ENCODE measurements around the gene TTYH1.

Gene TTYH1

DNA sequence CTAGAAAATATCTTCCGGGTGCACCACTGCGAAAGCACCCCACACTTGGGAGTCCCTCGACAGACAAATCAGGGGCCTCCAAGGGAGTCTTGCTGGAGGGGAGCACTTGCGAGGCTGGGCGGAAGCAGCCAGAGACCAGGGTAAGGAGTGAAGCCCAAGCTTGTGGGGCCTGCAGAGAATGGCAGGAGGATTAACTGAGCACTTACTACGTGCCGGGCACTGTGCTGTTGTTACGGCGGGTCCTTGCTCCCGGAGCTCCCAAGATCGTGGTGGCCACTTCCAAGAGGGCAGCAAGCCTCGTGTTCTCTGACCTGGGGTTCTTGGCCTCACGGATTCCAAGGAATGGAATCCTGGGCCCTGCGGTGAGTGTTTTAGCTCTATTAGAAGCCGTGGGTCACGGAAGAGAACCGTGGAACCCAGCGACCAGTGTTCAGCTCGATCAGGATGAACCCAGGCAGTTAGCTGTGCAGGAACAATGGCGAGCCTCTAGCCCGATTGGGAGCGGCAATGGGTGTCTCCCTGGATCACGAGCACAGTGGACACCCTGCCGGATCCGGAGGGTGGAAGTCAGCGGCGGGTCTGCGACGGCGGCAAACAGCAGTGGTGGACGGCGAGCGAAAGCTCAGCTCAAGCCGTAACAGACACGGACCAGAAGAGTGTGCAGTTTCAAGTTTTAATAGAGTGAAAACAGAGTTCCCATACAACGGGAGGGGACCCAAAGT is 9.6 kb downstream of the TTYH1 start:
- DNase-seq, result no peak
- Histone ChIP-seq H3K27me3 (peaks cover 64% of the 10 kb centered on the region), H3K4me3 (ENCODE audit: low read depth, low read length) (no peak overlapping the region), H3K36me3 (no peaks in the 10 kb centered on the region), H3K9me3 (no peaks in the 10 kb centered on the region; the same call in 1 of the 2 replicates), H3K4me1 (no peaks in the 10 kb centered on the region)
- TF ChIP-seq, protein P1, sequence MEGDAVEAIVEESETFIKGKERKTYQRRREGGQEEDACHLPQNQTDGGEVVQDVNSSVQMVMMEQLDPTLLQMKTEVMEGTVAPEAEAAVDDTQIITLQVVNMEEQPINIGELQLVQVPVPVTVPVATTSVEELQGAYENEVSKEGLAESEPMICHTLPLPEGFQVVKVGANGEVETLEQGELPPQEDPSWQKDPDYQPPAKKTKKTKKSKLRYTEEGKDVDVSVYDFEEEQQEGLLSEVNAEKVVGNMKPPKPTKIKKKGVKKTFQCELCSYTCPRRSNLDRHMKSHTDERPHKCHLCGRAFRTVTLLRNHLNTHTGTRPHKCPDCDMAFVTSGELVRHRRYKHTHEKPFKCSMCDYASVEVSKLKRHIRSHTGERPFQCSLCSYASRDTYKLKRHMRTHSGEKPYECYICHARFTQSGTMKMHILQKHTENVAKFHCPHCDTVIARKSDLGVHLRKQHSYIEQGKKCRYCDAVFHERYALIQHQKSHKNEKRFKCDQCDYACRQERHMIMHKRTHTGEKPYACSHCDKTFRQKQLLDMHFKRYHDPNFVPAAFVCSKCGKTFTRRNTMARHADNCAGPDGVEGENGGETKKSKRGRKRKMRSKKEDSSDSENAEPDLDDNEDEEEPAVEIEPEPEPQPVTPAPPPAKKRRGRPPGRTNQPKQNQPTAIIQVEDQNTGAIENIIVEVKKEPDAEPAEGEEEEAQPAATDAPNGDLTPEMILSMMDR (IDR thresholded peaks at IDR 0.05; ENCODE audit: low read depth, low read length), result no peak

DNA sequence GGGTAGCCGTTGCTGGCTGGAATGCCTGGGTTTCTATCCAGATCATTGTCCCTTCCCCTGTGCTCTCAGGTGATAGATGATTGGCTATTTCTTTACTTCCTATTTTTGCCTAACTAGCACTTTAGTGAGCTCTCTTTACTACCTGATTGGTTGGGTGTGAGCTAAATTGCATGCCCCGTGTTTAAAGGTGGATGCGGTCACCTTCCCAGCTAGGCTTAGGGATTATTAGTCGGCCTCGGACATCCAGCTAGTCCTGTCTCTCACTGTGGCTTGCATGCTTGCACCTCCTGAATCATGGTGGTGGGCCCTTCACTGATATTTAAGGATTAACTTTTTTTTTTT is 10.1 kb downstream of the TTYH1 start:
- TF ChIP-seq, protein P1 (IDR thresholded peaks at IDR 0.05; ENCODE audit: low read depth, low read length), result no peak
- H3K9me3 ChIP-seq, result no peaks in the 10 kb centered on the region; the same call in 1 of the 2 replicates
- no peak for DNase-seq
- no peaks in the 10 kb centered on the region for H3K4me1 ChIP-seq
- peaks cover 69% of the 10 kb centered on the region for H3K27me3 ChIP-seq
- H3K4me3 ChIP-seq (ENCODE audit: low read depth, low read length), result no peak overlapping the region
- H3K36me3 ChIP-seq, result no peaks in the 10 kb centered on the region

DNA sequence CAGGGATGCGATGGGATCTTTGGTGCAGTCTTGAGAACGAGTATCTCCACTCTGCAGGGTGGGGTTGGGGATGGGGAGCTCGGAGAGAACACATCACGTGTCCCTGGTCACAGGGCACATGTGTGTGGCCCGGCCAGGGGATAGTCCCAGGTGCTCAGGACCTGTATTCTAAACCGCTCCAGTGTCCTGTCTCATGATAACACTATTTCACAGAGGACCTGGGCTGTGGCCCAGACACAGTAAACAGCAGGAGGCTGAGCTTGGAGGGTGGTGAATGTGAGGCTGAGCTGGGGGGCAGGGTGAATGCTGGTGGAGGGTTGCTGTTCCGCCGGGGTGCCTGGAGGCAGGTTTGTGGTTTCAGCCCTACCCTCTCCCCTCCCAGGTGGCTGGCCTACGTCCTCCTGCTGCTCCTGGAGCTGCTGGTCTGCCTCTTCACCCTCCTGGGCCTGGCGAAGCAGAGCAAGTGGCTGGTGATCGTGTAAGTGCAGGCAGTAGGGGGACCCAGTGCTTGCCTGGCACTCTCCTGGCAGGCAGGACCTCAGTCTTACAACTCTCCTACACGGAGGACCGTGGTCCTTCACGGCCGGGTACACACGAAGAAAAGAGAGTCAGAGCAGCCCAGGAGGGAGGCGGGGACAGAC is 11.1 kb downstream of the TTYH1 start:
- Histone ChIP-seq H3K36me3 (no peaks in the 10 kb centered on the region), H3K4me3 (ENCODE audit: low read depth, low read length) (no peak overlapping the region), H3K9me3 (no peaks in the 10 kb centered on the region; the same call in 1 of the 2 replicates), H3K27me3 (peaks cover 63% of the 10 kb centered on the region), H3K4me1 (no peaks in the 10 kb centered on the region)
- no peak for DNase-seq
- TF ChIP-seq, protein P1 (IDR thresholded peaks at IDR 0.05; ENCODE audit: low read depth, low read length), result no peak

DNA sequence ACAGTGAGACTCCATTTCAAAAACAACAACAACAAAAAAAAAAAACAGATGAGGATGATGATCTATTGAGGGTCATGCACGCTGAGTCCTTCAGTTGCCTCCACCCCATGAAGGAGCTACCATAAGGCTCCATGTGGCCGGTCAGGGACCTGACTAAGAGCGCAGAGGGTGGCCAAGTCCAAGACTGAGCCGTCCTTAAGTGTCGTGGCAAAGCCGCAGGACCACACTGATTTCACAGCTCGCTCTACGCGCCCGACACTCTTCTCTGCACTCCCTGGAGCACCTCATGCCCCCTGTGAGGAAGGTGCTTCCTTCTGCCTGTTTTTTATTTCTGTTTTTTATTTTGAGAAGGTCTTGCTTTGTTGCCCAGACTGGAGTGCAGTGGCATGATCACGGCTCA is 12.3 kb downstream of the TTYH1 start:
- Histone ChIP-seq H3K27me3 (peaks cover 63% of the 10 kb centered on the region), H3K9me3 (no peaks in the 10 kb centered on the region; the same call in 1 of the 2 replicates), H3K4me3 (ENCODE audit: low read depth, low read length) (no peak overlapping the region), H3K36me3 (no peaks in the 10 kb centered on the region), H3K4me1 (no peaks in the 10 kb centered on the region)
- TF ChIP-seq, protein P1 (IDR thresholded peaks at IDR 0.05; ENCODE audit: low read depth, low read length), result no peak
- DNase-seq, result no peak

DNA sequence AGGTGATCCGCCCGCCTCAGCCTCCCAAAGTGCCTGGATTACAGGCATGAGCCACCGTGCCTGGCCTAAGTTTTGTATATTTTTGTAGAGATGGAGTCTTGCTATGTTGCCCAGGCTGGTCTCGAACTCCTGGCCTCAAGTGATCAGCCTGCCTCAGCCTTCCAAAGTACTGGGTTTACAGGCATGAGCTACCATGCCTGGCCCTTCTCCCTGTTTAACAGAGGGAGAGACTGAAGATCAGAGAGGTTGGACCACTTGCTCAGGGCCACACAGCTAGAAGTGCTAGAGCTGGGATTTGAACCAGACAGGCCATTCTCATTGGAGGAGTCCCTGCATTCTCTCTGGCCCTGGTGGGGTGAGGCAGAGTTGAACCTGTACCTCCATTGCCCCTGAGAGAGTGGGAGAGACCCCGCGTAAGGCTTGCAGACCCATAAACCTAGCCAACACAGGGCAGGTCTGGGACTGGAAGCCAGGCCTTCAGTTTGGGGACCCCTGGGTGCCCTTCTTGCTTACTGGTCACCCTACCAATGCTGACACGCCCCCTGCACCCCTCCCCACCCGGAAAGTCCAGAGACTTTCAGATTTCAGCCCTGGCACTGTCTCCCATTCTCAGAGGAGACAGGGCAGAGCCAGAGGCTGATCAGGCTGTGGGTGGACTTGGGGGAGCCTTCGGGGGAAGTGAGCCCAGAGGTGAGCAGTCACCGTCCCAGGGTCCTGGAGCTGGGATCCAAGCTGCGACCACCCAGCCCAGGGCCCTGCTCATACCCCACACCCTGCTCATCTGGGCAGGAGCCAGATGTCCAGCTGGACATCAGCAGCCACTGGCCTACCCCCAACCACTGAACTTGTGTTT is 13.3 kb downstream of the TTYH1 start:
- H3K4me1 ChIP-seq, result no peaks in the 10 kb centered on the region
- TF ChIP-seq, protein P1 (IDR thresholded peaks at IDR 0.05; ENCODE audit: low read depth, low read length), result no peak
- H3K4me3 ChIP-seq (ENCODE audit: low read depth, low read length), result no peak overlapping the region
- H3K36me3 ChIP-seq, result no peaks in the 10 kb centered on the region
- H3K9me3 ChIP-seq, result no peaks in the 10 kb centered on the region; the same call in 1 of the 2 replicates
- DNase-seq, result no peak
- peaks cover 68% of the 10 kb centered on the region for H3K27me3 ChIP-seq

Data from BE2C (cell line).